GM18511 (cell line): ENCODE measurements around the gene LCOR.
"Not testable (repeated sequence)": the region's sequence is repeated elsewhere in the genome, so short reads cannot be mapped to it uniquely, and the experiment has no call there.

Experiments
- ATAC-seq: cut with Tn5 transposase; IDR thresholded peaks from one replicate; pipeline ENCODE4 v1.9.1; 2021; ENCODE audit warnings: mild to moderate bottlenecking, moderate library complexity; ENCODE audit not compliant: unreplicated experiment

LCOR gene

DNA sequence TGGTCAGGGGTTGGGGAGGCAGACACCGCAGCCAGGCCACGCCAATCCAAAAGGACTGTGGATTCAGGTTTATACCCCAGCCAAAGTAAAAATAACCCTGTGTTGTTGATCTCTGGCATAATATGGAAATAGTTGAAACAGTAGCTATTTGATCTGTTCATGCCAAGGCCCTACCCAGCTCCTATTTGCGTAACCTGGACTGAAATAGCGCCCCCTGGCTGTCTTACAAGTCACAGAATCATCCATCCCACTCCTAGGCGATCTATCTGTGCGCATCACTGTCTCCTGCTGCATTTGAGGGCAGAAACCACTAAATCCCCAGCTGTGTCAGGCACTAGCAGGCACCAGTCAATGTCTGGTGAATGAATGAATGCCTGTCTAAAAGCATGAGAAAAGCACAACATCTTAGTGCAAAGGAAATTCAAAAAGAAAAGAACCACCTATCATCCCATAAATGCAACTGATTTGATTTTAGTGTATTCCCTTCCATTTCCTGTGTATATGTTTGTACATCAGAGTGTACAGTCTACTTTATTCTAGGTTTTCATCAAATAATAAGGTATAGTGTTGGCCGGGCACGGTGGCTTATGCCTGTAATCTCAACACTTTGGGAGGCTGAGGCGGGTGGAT lies 193.6 kb downstream of the LCOR start:
- no peak for ATAC-seq

GRCh38 chr10:97028126-97028831 lies 196.2 kb downstream of the LCOR start:
- ATAC-seq, result no peak

GRCh38 chr10:97028832-97029178 lies 196.7 kb downstream of the LCOR start:
- ATAC-seq, result no peak

DNA sequence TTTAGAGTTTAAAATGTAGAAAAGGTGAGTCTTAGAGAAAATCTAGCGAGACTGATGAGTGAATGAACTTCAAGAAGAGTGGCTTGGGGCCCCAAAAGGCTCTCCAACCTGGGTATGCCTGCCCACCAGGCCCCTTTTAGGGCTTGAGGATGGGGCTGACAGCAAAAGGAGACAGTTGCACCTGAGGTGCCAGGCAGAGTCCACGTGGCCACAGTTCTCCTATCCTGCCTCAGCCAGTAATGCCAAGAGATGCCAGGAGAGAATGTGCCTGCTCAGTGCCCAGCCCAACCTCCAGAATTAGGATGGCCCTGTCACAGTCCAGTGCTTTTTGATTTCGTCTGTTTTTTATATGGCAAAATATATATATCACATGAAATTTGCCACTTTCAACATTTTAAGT lies 197.2 kb downstream of the LCOR start:
- no peak for ATAC-seq

GRCh38 chr10:97030894-97031293 lies 198.8 kb downstream of the LCOR start:
- no peak for ATAC-seq

GRCh38 chr10:97031459-97031858 lies 199.4 kb downstream of the LCOR start:
- no peak for ATAC-seq

DNA sequence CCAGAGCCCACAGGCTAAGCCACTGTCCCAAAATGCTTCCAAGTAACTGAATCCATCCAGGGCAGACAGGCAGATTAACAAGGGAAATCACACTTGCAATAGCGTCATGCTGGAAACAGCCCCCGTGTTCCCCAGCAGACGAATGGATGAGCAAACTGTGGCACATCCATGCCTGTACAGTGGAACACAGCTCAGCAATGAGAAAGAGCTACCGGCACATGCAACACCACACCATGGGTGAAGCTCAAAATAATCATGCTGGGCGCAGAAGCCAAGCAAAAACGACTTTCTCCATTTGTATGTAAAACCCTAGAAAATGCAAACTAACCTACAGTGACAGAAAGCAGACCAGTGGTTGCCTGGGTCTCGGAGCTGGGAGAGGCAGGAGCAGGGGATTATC lies 200.5 kb downstream of the LCOR start:
- ATAC-seq, result no peak

DNA sequence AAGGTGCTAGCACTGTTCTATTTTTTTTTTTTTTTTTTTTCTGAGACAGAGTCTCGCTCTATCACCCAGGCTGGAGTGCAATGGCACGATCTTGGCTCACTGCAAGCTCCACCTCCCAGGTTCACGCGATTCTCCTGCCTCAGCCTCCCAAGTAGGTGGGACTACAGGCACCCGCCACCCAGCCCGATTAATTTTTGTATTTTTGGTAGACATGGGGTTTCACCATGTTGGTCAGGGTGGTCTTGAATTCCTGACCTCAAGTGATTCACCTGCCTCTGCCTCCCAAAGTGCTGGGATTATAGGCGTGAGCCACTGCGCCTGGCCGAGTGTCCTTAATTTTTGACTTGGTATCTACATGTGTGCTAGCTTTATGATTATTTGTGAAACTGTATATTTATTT lies 201.7 kb downstream of the LCOR start:
- ATAC-seq, result not testable (repeated sequence)

- no peak for ATAC-seq
Observed at GRCh38 chr10:97034301-97034700, 202.2 kb downstream of the LCOR start.

DNA sequence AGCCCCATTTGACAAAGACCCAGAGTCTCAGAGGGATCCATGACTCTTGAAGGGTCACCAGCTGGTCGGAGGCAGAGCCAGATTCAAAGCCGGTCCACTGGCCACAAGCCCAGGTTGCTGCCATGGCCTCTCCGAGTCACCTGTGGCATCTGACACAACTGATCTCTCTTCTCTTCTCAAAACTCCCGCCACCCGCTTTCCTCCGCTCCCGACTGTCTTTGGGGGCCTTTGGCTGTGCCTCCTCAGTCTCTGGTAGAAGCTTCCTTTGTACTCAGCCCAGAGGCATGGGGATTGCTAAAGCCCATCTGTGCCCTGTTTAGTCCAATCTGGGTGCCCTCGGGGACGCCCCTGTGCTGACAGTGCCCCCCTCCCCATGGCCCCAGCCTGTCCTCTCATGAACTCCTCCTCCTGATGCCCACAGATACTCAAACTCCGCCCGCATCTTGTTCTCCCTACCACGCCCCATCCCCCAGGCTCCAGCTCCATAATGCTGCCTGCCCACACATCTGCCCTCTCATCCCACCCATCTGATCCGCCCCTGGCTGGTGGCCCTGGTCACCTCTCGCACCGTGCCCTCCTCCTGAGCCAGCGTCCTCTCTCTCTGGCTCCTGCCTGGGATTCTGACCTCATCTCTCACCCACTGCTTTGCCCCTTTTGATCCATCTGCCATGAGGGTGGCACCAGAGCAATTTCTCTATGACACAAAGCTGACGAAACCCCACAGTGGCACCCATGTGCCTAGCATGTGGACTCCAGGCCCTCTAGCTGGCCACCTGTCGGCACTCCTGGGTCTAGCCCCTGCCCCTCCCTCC lies 203.1 kb downstream of the LCOR start:
- ATAC-seq, result no peak

GRCh38 chr10:97037365-97038361 lies 205.6 kb downstream of the LCOR start:
- ATAC-seq, result peak; percentile 89

DNA sequence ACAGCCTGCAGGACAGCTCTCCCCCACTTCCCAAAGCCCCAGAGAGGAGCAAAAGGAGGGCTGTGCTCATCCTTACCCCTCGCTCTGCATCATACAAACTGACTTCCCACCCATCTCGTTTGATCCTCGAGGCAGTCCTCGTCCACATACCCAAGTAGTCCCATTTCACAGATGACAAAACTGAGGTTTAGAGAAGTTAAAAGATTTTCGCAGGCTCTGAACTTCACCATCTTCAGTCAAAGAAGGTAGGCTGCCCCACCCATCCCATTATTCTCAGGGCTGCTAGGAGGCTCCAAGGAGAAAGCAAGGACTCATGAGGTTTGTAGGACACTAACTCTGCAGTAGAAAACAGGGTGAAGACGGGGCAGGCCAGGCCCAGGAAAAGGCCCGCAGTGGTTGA lies 206.6 kb downstream of the LCOR start:
- no peak for ATAC-seq

DNA sequence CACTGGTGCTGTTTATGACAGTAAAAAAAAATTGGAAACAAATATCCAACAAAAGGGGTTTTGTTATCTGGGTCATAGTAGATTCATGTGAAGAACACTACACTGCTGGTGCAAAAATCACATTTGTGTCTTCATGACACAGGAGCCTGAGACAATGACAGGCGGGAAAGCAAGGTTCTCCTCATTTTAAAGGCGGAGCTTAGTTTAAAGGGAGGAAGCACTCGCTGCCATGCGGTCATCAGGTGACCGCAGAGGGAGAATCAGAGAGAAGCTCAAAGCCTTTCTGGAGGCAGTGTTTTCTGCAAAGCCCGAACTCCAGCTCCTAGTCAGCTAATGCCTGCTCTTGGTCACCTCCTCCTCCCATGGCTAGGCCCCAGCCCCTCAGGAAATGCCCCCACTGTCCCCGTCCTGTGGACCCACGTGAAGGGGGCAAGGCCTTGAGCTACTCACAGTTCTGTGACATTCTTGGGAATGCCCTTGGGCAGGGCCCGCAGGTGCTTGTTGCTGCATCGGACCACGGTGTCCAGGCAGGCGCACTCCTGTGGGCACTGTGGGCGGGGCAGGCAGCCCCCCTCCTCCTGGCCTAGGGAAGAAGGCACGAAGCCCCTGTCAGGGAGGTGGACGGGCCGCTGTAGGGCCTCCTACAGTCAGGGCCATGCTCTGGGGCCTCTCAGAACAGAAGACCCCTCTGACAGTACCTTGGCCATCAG lies 207.6 kb downstream of the LCOR start:
- no peak for ATAC-seq

- ATAC-seq, result no peak
Observed at GRCh38 chr10:97040248-97040584, 208.1 kb downstream of the LCOR start.

- no peak for ATAC-seq
Observed at GRCh38 chr10:97040706-97041105, 208.6 kb downstream of the LCOR start.

- ATAC-seq, result no peak
Observed at GRCh38 chr10:97042081-97042480, 210.0 kb downstream of the LCOR start.

GRCh38 chr10:97042716-97043562 lies 210.8 kb downstream of the LCOR start:
- ATAC-seq, result no peak

- no peak for ATAC-seq
Observed at GRCh38 chr10:97043563-97043855, 211.4 kb downstream of the LCOR start.
